HG02943 (cell line): ENCODE measurements around the gene ENO2.

ENCODE experiments used
- ATAC-seq: cut with Tn5 transposase; IDR thresholded peaks from one replicate; pipeline ENCODE4 v1.9.1; 2021; ENCODE audit warnings: mild to moderate bottlenecking, low read depth, moderate library complexity; ENCODE audit not compliant: unreplicated experiment

The ENO2 gene

GRCh38 chr12:6912164-6912935 is 2.0 kb upstream of the ENO2 start:
- ATAC-seq: no peak

GRCh38 chr12:6914947-6915788 is 788 bp downstream of the ENO2 start:
- ATAC-seq: peak; percentile 14

GRCh38 chr12:6915789-6916285 is 1.5 kb downstream of the ENO2 start:
- no peak for ATAC-seq

GRCh38 chr12:6916426-6917200 is 2.2 kb downstream of the ENO2 start:
- no peak for ATAC-seq

GRCh38 chr12:6917491-6918231 is 3.3 kb downstream of the ENO2 start:
- ATAC-seq: no peak

GRCh38 chr12:6919588-6919987 is 5.2 kb downstream of the ENO2 start:
- no peak for ATAC-seq

- ATAC-seq: no peak
These were observed 7.2 kb downstream of the ENO2 start for GRCh38 chr12:6921539-6921938.

- ATAC-seq: no peak
These were observed 7.9 kb downstream of the ENO2 start for GRCh38 chr12:6921996-6922946.

- no peak for ATAC-seq
These were observed 8.8 kb downstream of the ENO2 start for GRCh38 chr12:6923003-6923732.

- no peak for ATAC-seq
These were observed 9.5 kb downstream of the ENO2 start for GRCh38 chr12:6923851-6924250.

GRCh38 chr12:6925239-6925539 is 10.8 kb downstream of the ENO2 start:
- no peak for ATAC-seq

- ATAC-seq: no peak
These were observed 11.3 kb downstream of the ENO2 start for GRCh38 chr12:6925540-6926279.

- ATAC-seq: no peak
These were observed 13.1 kb downstream of the ENO2 start, which contains the start of gene ATN1 for GRCh38 chr12:6927379-6928021. Gene ATN1, plus strand, starts transcription at chr12:6927959. Its CDS starts 6,043 bp downstream, at chr12:6934002.

GRCh38 chr12:6928022-6928702 is 13.8 kb downstream of the ENO2 start:
- ATAC-seq: no peak

- ATAC-seq: no peak
These were observed 14.5 kb downstream of the ENO2 start for GRCh38 chr12:6928703-6929407.
